T follicular helper cell (primary cell): Measurements from ENCODE around the gene TP63.
"Not testable (repeated sequence)": the region's sequence is repeated elsewhere in the genome, so short reads cannot be mapped to it uniquely, and the experiment has no call there.

ENCODE experiments used
- DNase-seq: peaks from one replicate; pipeline ENCODE4 v3.0.0-alpha.2; 2020; ENCODE audit warnings: low read depth

TP63 gene

DNA sequence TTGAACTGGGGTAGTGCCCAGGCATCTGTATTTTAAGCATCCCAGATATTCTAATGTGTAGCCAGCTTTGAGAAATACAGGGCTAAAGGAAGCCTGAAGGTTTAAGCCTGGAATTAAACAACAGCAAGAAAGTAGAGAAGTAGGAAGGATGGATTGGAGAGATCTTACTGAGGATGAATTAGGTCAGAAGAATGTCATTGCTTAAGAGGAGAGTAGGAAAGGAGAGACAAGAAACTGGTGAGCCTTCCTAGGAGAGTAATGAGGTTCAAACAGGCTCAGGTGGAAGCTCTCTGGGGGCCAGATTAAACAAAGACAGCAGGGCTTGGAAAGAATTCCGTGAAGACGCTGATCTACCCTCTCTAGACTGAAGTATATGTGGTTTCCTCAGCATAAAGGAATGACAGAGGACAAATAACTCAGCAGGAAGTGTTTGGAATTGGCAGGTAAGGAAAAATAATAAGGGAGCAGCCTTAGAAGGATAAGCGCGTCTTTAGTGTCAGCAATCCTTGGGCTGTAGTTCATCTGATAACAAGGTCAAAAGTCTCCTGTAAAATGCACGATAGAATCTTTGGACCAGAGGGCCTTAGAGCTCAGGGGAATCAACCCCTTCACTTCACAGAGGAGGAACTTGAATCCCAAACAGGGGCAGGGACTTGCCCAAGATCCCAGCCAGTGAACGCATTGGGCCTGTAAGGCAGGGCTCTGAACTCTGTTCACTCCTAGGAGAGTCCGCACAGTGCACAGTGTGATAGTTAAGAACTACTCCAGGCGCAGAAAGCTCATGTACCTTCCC, 90.9 kb downstream of the TP63 start:
- no peak for DNase-seq

DNA sequence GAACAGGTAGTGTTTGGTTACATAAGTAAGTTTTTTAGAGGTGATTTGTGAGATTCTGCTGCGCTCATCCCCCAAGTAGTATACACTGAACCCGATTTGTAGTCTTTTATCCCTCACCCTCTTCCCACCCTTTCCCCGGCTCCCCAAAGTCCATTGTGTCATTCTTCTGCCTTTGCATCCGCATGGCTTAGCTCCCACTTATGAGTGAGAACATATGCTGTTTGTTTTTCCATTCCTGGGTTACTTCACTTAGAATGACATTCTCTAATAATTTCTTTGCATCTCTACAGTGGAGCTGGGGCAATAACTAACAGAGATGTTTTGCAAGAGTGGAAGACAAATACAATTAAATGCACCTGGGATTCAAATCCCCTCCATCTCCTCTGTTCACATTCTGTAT, 93.2 kb downstream of the TP63 start:
- no peak for DNase-seq

DNA sequence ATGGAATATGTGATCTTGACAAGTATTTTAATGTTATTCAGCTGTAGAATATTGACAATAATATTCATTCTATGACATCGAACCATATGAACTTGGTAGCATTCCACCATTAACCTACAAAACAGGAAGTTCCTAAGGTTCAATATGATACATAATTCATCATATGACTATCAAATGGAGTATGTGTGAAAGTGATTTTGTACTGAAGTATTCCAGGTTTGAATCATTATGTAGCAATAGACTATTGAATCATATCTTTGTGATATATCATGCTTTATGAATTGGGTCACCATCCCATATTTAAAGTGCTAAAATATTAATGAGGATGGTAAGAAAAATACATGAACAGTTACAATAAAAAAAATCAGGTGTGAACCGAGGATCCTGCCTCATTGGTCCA, 95.1 kb downstream of the TP63 start:
- DNase-seq: no peak

DNA sequence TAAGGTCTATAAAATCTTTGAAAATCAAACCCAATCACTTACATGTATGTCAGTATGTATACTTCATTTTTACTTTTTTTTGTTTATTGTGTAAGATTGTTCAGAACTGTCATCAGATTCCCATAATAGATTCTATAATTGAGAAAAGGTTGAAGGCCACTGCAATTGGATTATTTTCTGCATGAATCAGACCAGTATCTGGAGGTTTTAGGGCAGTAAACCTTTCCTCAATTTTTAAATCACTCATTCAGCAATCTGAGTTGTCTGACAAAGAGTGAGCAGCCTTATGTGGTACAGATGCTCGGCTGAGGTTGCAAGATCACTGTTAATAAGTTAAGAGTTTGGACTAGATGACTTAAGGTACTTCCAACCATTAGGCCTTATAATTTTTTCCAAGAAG, 96.0 kb downstream of the TP63 start:
- DNase-seq: no peak

DNA sequence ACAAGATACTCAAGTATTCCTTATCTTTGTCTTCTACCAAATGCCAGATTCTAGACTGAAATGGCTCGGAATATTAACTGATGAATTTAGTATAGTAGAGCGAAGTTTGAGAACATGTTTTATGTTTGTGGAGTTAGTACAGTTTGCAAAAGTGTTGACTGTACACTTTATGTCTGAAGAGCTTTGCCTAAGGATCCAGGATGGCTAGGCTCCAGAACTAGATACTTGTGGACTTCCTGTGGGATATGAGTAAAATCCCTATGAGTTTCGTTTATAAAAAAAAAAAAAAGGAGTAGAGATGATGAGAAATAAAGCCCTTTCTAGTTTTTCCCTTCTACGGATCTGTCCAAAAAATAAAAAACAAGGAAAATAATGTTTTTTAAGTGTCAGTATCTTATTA, 96.7 kb downstream of the TP63 start:
- DNase-seq: no peak

DNA sequence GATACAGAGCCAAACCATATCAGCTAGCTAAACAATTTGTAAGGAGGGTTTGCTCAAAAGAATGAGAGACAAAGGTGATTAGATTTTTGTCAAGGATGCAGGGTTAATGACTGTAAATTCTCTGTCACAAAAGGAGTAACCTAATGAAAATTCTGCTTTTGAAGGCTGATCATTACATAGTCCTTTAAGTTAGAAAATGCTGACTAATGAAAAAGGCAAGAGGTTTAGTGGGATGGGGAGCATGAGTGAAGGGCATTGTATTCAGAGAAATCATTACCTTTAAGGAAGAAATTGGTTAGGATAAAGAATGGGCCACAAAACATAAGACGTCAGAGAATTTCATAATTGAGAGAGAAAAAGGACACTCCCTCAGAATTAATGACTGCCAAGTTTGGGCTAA, 97.7 kb downstream of the TP63 start:
- DNase-seq: no peak

DNA sequence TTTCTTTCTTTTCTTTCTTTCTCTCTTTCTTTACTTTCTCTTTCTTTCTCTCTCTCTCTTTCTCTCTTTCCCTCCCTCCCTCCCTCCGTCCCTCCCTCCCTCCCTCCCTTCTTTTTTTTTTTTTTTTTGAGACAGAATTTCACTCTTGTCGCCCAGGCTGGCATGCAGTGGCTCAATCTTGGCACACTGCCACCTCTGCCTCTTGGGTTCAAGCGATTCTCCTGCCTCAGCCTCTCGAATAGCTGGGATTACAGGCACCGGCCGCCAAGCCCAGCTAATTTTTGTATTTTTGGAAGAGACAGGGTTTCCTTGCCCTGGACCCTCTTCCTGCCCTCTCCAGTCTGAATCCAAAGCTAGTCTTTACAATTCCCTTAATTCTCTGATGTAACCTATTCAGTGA, 102.9 kb downstream of the TP63 start:
- DNase-seq: no peak

DNA sequence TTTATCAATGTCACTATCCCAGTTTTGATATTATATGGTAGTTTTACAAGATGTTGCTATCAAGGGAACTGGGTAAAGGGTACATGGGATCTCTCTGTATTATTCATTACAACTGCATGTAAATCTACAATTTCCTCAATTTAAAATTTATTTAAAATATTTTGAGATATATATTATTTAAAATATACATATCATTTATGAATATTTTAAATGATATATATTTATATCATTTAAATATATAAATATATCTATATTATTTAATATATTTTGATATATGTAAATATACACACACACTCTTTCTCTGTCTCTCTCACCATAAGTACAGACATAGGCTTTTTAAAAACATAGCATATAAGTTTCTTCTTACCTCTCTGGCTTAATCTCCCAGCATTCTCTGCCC, 104.7 kb downstream of the TP63 start:
- DNase-seq: no peak

DNA sequence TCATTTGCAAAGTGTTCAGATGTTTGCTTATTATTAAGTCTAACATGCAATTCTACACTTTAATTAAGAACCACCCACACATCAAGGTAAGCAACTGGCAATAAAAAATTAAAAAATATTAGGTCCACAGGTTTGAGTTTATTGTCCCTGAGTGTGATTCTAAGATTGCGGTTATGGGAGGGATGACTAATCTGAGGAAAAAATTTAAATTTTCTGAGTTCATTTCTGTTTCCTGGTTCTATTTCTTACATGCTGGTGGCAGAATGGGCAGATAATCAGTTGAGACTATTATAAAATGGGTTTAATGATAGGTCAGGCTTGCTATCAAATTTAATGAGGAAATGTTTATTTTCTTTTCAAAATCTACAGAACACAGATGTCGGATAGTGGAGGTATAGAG, 105.9 kb downstream of the TP63 start:
- no peak for DNase-seq

DNA sequence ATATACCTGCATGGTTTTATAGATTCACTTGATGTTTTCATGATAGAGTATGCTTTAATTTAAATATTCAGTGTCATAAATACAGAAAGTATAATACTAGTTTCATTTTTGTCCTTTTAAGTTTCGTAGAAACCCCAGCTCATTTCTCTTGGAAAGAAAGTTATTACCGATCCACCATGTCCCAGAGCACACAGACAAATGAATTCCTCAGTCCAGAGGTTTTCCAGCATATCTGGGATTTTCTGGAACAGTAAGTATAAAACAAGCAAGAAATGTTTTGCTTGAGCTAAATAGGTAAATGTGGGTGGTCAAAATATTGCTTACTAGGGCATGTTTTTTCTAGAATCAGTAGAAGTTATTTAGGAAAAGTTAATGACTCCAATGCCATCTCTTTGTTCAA, 106.4 kb downstream of the TP63 start:
- DNase-seq: no peak

DNA sequence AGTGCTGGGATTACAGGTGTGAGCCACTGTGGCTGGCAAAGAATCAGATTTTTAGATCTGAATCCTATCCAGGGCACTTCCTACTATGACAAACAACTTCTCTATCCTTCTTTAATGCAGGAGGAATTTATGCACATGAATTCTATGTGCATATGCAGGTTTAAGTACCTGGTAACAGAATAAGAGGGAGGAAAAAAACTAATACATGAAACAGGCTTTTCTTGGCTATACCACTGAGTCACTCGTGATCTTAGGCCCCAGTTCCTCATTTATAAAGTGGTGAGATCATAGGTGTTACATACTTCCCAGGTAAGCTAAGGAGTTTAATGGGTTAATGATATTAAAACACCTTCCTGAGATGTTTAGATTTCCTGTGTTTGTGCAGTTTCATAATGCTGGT, 108.2 kb downstream of the TP63 start:
- DNase-seq: no peak

DNA sequence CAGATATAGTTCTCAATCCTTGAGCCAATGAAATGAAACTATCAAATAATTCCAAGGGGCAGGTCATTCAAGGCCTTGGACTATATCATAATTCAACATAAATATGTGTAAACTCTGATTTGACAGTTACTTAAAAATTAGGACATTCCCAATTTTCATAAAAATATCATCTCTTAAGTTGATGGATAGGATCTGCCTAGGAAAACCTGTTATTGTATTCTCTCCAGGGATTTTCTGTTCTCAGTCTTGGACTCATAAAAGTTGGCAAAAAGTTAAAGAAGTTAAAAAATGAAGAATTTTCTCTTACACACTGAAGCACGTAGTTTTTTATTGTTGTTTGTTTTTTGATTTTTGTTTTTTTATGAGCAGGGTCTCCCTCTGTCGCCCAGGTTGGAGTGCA, 109.0 kb downstream of the TP63 start:
- DNase-seq: no peak

DNA sequence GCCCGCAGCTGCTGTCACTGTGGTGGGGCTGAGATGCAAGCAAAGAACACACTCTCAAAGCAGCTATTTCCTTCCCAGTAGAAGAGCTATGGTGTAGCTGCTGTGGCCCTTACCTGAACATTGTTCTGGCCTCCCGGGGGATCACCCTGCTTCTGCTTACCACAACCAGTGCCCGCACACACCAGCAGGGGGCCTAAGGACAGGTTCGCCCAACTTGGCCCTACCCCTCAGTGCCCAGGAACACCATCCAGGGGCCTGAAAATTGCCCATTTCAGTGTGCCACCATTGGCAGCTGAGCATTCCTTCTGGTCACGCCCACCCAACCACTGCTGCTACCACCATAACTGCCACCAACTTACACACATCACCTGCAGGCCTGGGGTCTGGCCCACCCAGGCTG, 113.0 kb downstream of the TP63 start:
- no peak for DNase-seq

DNA sequence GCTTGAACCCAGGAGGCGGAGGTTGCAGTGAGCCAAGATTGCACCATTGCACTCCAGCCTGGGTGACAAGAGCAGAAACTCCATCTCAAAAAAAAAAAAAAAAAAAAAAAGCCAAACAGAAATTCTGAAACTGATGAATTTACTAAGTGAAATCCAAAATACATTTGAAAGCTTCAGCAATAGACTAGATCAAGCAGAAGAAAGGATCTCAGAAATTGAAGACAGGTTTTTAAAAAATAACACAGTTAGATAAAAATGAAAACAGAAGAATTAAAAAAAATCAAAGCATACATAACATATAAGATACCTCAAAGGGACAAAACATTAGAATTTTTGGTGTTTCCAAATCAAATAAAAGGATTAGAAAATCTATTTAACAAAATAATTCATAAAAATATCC, 114.4 kb downstream of the TP63 start:
- DNase-seq: no peak

DNA sequence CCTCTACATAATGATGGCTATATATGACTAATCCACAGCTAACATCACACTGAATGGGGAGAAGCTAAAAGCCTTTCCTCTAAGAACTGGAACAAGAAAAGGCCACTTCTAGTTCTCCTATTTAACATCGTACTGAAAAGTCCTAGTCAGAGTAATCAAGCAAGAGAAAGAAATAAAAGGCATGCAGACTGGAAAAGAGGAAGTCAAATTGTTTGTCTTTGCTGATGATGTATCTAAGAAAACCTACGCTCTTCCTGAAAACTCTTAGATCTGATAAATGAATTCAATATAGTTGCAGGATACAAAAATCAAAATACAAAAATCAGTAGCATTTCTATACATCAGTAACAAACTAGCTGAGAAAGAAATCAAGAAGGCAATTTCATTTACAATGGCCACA, 116.9 kb downstream of the TP63 start:
- no peak for DNase-seq

DNA sequence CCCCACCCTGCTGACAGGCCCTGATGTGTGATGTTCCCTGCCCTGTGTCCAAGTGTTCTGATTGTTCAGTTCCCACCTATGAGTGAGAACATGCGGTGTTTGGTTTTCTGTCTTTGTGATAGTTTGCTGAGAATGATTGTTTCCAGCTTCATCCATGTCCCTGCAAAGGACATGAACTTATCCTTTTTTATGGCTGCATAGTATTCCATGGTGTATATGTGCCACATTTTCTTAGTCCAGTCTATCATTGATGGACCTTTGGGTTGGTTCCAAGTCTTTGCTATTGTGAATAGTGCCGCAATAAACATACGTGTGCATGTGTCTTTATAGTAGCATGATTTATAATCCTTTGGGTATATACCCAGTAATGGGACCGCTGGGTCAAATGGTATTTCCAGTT, 119.8 kb downstream of the TP63 start:
- DNase-seq: not testable (repeated sequence)

DNA sequence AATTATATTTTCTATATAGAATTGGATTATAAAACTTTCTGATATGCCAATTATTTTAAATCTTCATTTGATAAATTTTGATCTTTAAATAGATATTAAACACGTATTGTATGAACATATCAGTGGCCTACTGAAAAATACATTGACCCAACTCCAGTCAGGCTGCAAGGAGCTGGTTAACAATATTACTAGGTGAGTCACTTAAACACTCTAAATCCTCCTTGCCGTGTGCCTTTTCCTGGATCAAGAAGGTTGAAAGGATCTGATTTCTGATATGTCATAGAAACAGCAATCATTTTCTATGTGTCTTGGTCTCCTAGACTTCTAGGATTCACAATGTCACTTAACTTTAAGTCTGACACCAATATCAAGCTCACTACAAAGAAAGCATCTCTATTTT, 123.2 kb downstream of the TP63 start:
- no peak for DNase-seq

DNA sequence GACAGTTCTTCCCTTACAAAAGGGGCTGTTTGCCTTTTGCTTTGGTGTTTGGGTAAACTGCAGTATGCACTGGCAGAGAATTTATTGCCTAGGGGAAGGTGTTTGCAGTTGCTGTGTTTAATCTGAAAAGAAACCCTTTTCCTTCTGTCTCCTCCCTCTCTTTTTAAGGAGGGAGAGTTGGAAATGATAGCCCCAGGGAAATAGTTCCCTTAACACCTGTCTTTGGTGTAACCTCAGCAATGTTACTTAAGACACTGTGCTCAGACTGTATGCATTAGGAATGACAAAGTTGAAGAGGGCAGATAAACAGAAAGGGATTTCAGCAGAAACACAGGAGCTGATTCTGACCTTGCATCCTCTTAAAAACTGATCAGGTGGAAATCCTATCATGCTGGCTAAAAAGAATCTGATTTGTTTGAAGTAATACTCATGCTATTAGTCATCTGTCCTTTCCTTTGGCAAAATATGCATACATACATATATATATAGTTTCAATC, 125.4 kb downstream of the TP63 start:
- no peak for DNase-seq

DNA sequence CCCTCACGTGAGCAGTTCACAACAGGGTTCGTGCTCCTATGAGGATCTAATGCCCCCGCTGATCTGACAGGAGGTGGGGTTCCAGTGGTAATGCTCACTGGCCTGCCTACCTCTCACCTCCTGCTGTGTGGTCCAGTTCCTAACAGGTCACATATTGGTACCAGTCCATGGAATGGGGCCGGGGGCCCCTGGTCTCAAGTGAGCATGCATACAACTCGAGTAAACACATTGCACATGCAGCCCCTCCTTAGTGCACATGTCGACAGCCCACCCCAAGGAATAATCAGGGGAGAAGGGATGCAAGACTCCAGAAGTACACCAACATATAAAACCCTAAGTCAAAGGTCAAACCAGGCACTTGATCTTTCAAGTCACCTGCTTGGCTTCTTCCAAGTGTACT, 127.0 kb downstream of the TP63 start:
- no peak for DNase-seq

DNA sequence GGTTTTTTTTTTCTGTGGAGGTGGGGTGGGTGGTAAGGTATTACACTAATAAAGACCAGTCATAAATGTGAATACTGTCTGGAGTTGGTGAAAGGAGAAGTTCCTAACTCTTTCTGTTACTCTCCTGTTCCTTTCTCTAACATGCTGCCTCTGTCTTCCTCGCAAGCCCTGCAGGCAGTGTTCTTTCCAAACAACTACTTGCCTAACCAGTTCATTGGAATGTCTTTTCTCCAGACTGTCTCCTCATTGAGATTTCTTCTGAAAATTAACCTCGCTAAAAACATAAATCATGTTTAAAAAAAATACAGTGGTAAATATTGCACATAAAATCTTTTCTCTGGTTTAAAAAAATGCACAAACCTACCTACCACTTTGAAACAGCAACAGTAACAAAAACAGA, 135.2 kb downstream of the TP63 start:
- no peak for DNase-seq

DNA sequence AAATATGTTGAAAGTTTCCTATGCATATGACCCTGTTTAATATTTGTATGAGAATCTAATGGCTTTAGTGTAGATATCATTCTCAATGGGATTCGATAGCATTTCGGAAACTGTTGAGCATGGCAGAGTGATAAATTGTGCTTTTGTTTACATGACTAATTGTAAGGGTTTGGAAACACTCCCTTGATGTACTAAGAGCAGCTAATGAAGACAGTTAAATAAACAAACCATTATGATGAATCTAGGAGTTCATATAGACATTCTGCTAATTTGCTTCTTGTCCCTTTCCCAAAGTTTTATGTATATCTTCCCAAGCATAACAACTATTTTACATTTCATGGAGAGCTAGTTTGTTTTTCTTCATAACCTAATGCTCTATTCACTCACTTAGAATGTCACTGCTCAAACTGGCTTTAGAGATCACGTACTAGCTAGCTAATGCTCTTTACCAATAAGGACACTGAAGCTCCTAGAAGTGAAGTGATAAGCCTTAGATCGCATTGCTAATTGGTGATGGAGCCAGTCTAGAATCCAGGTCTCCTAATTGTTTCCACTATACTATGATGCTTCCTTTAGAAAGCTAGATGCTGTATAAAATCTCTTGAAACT, 140.8 kb downstream of the TP63 start:
- no peak for DNase-seq

DNA sequence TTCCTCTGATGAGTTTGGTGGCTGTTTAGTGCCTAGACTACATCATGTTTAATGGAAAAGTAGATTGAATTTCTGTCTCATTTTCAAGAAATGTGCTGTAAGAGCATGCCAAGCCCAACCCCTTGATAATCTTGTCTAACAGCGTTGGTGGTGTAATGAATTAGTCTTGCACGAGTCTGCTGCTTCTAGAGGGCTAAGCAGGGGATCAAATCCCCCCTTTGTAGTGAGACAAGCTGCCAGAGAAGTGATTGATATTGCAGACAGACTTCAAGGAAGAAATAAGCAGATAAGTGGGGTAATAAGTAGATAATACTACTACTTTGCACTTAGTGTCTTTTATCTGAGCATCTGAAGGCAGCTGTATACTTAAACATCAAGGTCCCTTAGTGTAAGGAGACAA, 141.4 kb downstream of the TP63 start:
- no peak for DNase-seq

DNA sequence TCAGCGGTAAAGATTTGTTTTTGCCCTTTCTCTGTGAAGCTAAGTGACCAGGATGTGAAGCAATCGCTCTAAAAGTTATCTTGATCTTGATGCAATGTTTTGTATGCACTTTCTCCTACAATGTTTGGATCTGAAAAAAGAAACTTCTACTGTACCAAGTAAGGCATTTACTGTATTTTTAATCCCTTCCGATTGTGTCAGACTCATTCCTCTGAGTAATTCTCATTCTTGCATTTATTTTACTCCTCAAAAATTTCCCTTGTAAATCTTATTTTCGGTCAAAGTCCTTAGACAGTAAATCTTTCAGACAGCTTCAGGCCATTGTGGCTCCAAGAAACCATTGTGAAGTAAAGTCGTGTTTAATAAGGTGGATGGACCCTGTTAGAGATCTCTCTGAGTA, 141.9 kb downstream of the TP63 start:
- DNase-seq: no peak
